Loucy (cell line): Measurements from ENCODE around the gene YIPF2.

Experiments used
- H2AFZ ChIP-seq: fragments of 200-600 bp; sonication (generic); 2 replicates; pipeline ENCODE4 v1.6.0; 2016; ENCODE audit warnings: antibody characterized with exemption, mild to moderate bottlenecking, low read length, moderate library complexity
- H3F3A ChIP-seq: fragments of 200-600 bp; 2 replicates; pipeline ENCODE4 v1.6.0; 2016; ENCODE audit warnings: antibody characterized with exemption, low read depth, mild to moderate bottlenecking
- H3K27me3 ChIP-seq: fragments of 200-600 bp; sonication (generic); 2 replicates; pipeline ENCODE4 v1.6.1; 2014; ENCODE audit warnings: low read length, mild to moderate bottlenecking; ENCODE audit not compliant: insufficient read depth, poor library complexity, severe bottlenecking
- H3K36me3 ChIP-seq: fragments of 200-600 bp; sonication (generic); 2 replicates; pipeline ENCODE4 v1.6.1; 2016; ENCODE audit warnings: low read length; ENCODE audit not compliant: insufficient read depth
- H3K4me1 ChIP-seq: fragments of 200-600 bp; sonication (generic); 2 replicates; pipeline ENCODE4 v1.5.1; 2014; ENCODE audit warnings: low read length, mild to moderate bottlenecking; ENCODE audit not compliant: insufficient read depth, poor library complexity, severe bottlenecking
- H3K4me2 ChIP-seq: fragments of 200-600 bp; sonication (generic); 2 replicates; pipeline ENCODE4 v1.6.0; 2014; ENCODE audit warnings: antibody characterized with exemption, low read length, low read depth, mild to moderate bottlenecking; ENCODE audit not compliant: poor library complexity, severe bottlenecking
- H3K4me3 ChIP-seq: fragments of 200-600 bp; sonication (generic); 2 replicates; pipeline ENCODE4 v1.5.1; 2014; ENCODE audit warnings: low read length, mild to moderate bottlenecking, mixed read lengths; ENCODE audit not compliant: poor library complexity, severe bottlenecking
- H3K79me2 ChIP-seq: fragments of 200-600 bp; sonication (generic); 2 replicates; pipeline ENCODE4 v1.6.1; 2014; ENCODE audit warnings: low read length; ENCODE audit not compliant: insufficient read depth
- H3K9ac ChIP-seq: fragments of 200-600 bp; sonication (generic); 2 replicates; pipeline ENCODE4 v1.6.0; 2014; ENCODE audit warnings: mild to moderate bottlenecking, low read depth, low read length, moderate library complexity; ENCODE audit not compliant: poor library complexity, severe bottlenecking
- H3K9me2 ChIP-seq: fragments of 200-600 bp; sonication (generic); replicated peaks from 2 replicates; pipeline ENCODE4 v1.6.1; 2016; ENCODE audit warnings: low read depth, low read length, mixed read lengths
- H3K9me3 ChIP-seq: fragments of 200-600 bp; sonication (generic); 2 replicates; pipeline ENCODE4 v1.6.1; 2014; ENCODE audit warnings: mild to moderate bottlenecking, antibody characterized with exemption, low read length, low read depth; ENCODE audit not compliant: insufficient read depth
- H4K20me1 ChIP-seq: fragments of 200-600 bp; sonication (generic); 2 replicates; pipeline ENCODE4 v1.6.0; 2014; ENCODE audit warnings: antibody characterized with exemption, low read length, mild to moderate bottlenecking; ENCODE audit not compliant: insufficient read depth, poor library complexity, severe bottlenecking
- CTCF ChIP-seq: fragments of 200-600 bp; sonication (generic); conservative IDR thresholded peaks from 2 replicates; pipeline ENCODE4 v1.5.1; 2014; ENCODE audit warnings: mild to moderate bottlenecking, antibody characterized with exemption, low read length
- EZH2phosphoT487 ChIP-seq: fragments of 200-600 bp; IDR thresholded peaks from 2 replicates; pipeline ENCODE4 v1.6.1; 2018; ENCODE audit warnings: antibody characterized with exemption, mild to moderate bottlenecking, moderate library complexity, borderline replicate concordance

YIPF2 gene

GRCh38 chr19:10887616-10888367 is 40.6 kb downstream of the YIPF2 start:
- Histone ChIP-seq H3K9me2 (no peaks in the 10 kb centered on the region), H2AFZ (no peak overlapping the region), H3K9me3 (no peaks in the 10 kb centered on the region), H3K4me1 (no peaks in the 10 kb centered on the region), H4K20me1 (peaks cover 6% of the 10 kb centered on the region), H3K36me3 (no peaks in the 10 kb centered on the region), H3K9ac (no peak overlapping the region), H3K4me3 (no peak overlapping the region), H3K4me2 (no peak overlapping the region), H3K27me3 (no peaks in the 10 kb centered on the region), H3K79me2 (peaks cover 46% of the 10 kb centered on the region; the same call in 1 of the 2 replicates), H3F3A (no peaks in the 10 kb centered on the region)
- TF ChIP-seq EZH2phosphoT487 (no peak), CTCF (no peak)

- H2AFZ ChIP-seq = no peak overlapping the region
- H3K27me3 ChIP-seq = no peaks in the 10 kb centered on the region
- no peak for TF ChIP-seq CTCF
- no peak for TF ChIP-seq EZH2phosphoT487
- no peaks in the 10 kb centered on the region for H3F3A ChIP-seq
- H4K20me1 ChIP-seq = peaks cover 7% of the 10 kb centered on the region
- no peak overlapping the region for H3K4me2 ChIP-seq
- H3K4me3 ChIP-seq = no peak overlapping the region
- no peaks in the 10 kb centered on the region for H3K9me3 ChIP-seq
- no peak overlapping the region for H3K9ac ChIP-seq
- peaks cover 47% of the 10 kb centered on the region for H3K79me2 ChIP-seq
- H3K36me3 ChIP-seq = no peaks in the 10 kb centered on the region
- no peaks in the 10 kb centered on the region for H3K4me1 ChIP-seq
- no peaks in the 10 kb centered on the region for H3K9me2 ChIP-seq
Measured at GRCh38 chr19:10885201-10886169, 43.0 kb downstream of the YIPF2 start.

DNA sequence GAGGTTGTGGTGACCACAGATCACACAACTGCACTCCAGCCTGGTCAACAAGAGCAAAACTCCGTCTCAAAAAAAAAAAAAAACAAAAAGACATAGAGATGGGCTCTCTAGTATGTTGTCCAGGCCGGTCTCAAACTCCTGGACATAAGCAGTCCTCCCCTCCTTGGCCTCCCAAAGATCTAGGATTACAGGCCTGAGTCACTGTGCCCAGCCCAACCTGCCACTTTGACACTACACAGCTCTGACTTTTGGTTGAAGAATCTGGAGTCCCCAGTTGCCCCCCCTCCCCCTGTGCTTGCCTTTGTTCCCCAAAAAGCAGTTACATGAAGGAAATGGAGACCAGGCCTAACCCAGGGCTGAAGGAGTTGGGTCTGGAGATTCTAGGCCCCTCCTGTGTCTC is 44.2 kb downstream of the YIPF2 start:
- Histone ChIP-seq H3K79me2 (peaks cover 59% of the 10 kb centered on the region), H3K4me1 (no peaks in the 10 kb centered on the region), H3K9me3 (no peaks in the 10 kb centered on the region), H3K4me2 (no peak overlapping the region), H3K9me2 (no peaks in the 10 kb centered on the region), H3F3A (no peaks in the 10 kb centered on the region), H3K4me3 (no peak overlapping the region), H4K20me1 (peaks cover 11% of the 10 kb centered on the region), H3K27me3 (no peaks in the 10 kb centered on the region), H2AFZ (no peak overlapping the region), H3K36me3 (no peaks in the 10 kb centered on the region), H3K9ac (no peak overlapping the region)
- TF ChIP-seq EZH2phosphoT487 (no peak), CTCF (no peak)
